GM23338 (cell line): ENCODE data around the gene LDHA. TPM values are rescaled to one million over a fixed set of nuclear protein-coding genes. Genes with fewer than 3 reads are reported as not detected.

Experiments used
- ATAC-seq: fragments of 200-7000 bp; cut with Tn5 transposase; 3 replicates; pipeline ENCODE4 v1.9.1; 2020
- DNase-seq: peaks from one replicate; pipeline ENCODE4 v3.0.0-alpha.2; 2015; ENCODE audit warnings: low spot score
- H2AFZ ChIP-seq: fragments of 200-600 bp; sonication (generic); 2 replicates; pipeline ENCODE4 v1.8.0; 2016; ENCODE audit warnings: antibody characterized with exemption, mild to moderate bottlenecking, moderate library complexity
- H3F3A ChIP-seq: fragments of 200-600 bp; sonication (generic); replicated peaks from 2 replicates; pipeline ENCODE4 v1.8.0; 2017; ENCODE audit warnings: antibody characterized with exemption, mixed run types, low read depth
- H3K27ac ChIP-seq: fragments of 200-600 bp; sonication (generic); 2 replicates; pipeline ENCODE4 v1.6.1; 2016; ENCODE audit warnings: low read depth
- H3K27me3 ChIP-seq: fragments of 200-600 bp; sonication (generic); 2 replicates; pipeline ENCODE4 v1.8.0; 2016; ENCODE audit warnings: mild to moderate bottlenecking, mixed run types, moderate library complexity; ENCODE audit not compliant: insufficient read depth
- H3K36me3 ChIP-seq: fragments of 200-600 bp; sonication (generic); 2 replicates; pipeline ENCODE4 v1.8.0; 2016; ENCODE audit warnings: mild to moderate bottlenecking; ENCODE audit not compliant: insufficient read depth
- H3K4me1 ChIP-seq: fragments of 200-600 bp; sonication (generic); 2 replicates; pipeline ENCODE4 v1.8.0; 2016; ENCODE audit warnings: mild to moderate bottlenecking, moderate library complexity; ENCODE audit not compliant: insufficient read depth
- H3K4me2 ChIP-seq: fragments of 200-600 bp; sonication (generic); 2 replicates; pipeline ENCODE4 v1.7.1; 2017; ENCODE audit warnings: mixed run types
- H3K4me3 ChIP-seq: fragments of 200-600 bp; sonication (generic); 2 replicates; pipeline ENCODE4 v1.6.1; 2016; ENCODE audit warnings: mixed run types
- H3K79me2 ChIP-seq: fragments of 200-600 bp; sonication (generic); replicated peaks from 2 replicates; pipeline ENCODE4 v1.8.0; 2017; ENCODE audit warnings: mild to moderate bottlenecking; ENCODE audit not compliant: insufficient read depth
- H3K9me2 ChIP-seq: fragments of 200-600 bp; sonication (generic); 2 replicates; pipeline ENCODE4 v1.8.0; 2017; ENCODE audit not compliant: insufficient read depth
- H4K20me1 ChIP-seq: fragments of 200-600 bp; sonication (generic); replicated peaks from 2 replicates; pipeline ENCODE4 v1.8.0; 2017; ENCODE audit warnings: mild to moderate bottlenecking; ENCODE audit not compliant: insufficient read depth
- H3K27ac Mint-ChIP-seq: 2 replicates; pipeline ENCODE4 v1.8.0; 2020; ENCODE audit warnings: inconsistent platforms, mild to moderate bottlenecking, moderate library complexity, mixed read lengths
- H3K27me3 Mint-ChIP-seq: 3 replicates; pipeline ENCODE4 v1.8.0; 2022; ENCODE audit warnings: low read depth, mild to moderate bottlenecking, moderate library complexity, mixed read lengths, inconsistent platforms; ENCODE audit not compliant: insufficient read depth, poor library complexity
- H3K36me3 Mint-ChIP-seq: 3 replicates; pipeline ENCODE4 v1.8.0; 2021; ENCODE audit warnings: low read depth, mild to moderate bottlenecking, inconsistent platforms, moderate library complexity, mixed read lengths
- H3K4me1 Mint-ChIP-seq: 3 replicates; pipeline ENCODE4 v1.8.0; 2020; ENCODE audit warnings: mild to moderate bottlenecking, inconsistent platforms, mixed read lengths
- H3K4me3 Mint-ChIP-seq: 3 replicates; pipeline ENCODE4 v1.8.0; 2021; ENCODE audit warnings: moderate library complexity, mild to moderate bottlenecking, inconsistent platforms, mixed read lengths
- H3K9me3 Mint-ChIP-seq: 3 replicates; pipeline ENCODE4 v1.8.0; 2020; ENCODE audit warnings: moderate library complexity, mild to moderate bottlenecking, inconsistent platforms, mixed read lengths
- CTCF ChIP-seq, 2 experiments: fragments of 200-600 bp in 1 of 2; sonication (generic) in 1 of 2; conservative IDR thresholded peaks; 2 replicates each; pipeline versions ENCODE4 v1.5.1 to v1.6.1; 2016 to 2017; ENCODE audit warnings: antibody characterized with exemption in 2 of 2, low read depth in 2 of 2, mild to moderate bottlenecking in 2 of 2, moderate library complexity in 1 of 2
- JUNB ChIP-seq: IDR thresholded peaks from one replicate; pipeline ENCODE4 v1.6.1; 2016; ENCODE audit warnings: antibody characterized with exemption; ENCODE audit not compliant: unreplicated experiment
- polyA plus RNA-seq: library from polyadenylated mRNA; unstranded; fragments of >200 nt; fragmentation: Nextera tagmentation; extraction: Ambion mirVana; gene quantifications from 2 replicates; pipeline ENCODE4 v1.2.1, GENCODE V29; 2016
- total RNA-seq: library from RNA; depleted of rRNA; stranded (reverse); fragments of >200 nt; shearing (Covaris generic); gene quantifications from 2 replicates; pipeline ENCODE4 v1.2.3, GENCODE V29; 2014
- TF ChIP-seq, protein P1 (sequence below): fragments of 250-450 bp; sonication (Bioruptor Pico); IDR thresholded peaks from 2 replicates; pipeline ENCODE4 v1.5.0; 2020; ENCODE audit warnings: mild to moderate bottlenecking, moderate library complexity

The LDHA gene
- total and polyA plus RNA-seq, 2 experiments from 2014 or later = 432 to 467 TPM

- Histone ChIP-seq H3K4me1 (no peaks in the 10 kb centered on the region), H2AFZ (no peak overlapping the region), H3K36me3 (no peaks in the 10 kb centered on the region), H3K27ac (no peak overlapping the region), H3F3A (peaks cover 1% of the 10 kb centered on the region), H3K79me2 (peaks cover 14% of the 10 kb centered on the region), H3K9me2 (no peaks in the 10 kb centered on the region), H3K27me3 (peaks cover 9% of the 10 kb centered on the region), H4K20me1 (no peaks in the 10 kb centered on the region), H3K4me2 (no peak overlapping the region), H3K4me3 (no peak overlapping the region)
- peaks cover 3% of the 10 kb centered on the region; the same call in 1 of the 3 replicates for H3K36me3 Mint-ChIP-seq
- peak overlapping the region; percentile 55; the same call in 1 of the 2 replicates for H3K27ac Mint-ChIP-seq
- DNase-seq = no peak
- no peak for TF ChIP-seq JUNB
- TF ChIP-seq, protein P1, sequence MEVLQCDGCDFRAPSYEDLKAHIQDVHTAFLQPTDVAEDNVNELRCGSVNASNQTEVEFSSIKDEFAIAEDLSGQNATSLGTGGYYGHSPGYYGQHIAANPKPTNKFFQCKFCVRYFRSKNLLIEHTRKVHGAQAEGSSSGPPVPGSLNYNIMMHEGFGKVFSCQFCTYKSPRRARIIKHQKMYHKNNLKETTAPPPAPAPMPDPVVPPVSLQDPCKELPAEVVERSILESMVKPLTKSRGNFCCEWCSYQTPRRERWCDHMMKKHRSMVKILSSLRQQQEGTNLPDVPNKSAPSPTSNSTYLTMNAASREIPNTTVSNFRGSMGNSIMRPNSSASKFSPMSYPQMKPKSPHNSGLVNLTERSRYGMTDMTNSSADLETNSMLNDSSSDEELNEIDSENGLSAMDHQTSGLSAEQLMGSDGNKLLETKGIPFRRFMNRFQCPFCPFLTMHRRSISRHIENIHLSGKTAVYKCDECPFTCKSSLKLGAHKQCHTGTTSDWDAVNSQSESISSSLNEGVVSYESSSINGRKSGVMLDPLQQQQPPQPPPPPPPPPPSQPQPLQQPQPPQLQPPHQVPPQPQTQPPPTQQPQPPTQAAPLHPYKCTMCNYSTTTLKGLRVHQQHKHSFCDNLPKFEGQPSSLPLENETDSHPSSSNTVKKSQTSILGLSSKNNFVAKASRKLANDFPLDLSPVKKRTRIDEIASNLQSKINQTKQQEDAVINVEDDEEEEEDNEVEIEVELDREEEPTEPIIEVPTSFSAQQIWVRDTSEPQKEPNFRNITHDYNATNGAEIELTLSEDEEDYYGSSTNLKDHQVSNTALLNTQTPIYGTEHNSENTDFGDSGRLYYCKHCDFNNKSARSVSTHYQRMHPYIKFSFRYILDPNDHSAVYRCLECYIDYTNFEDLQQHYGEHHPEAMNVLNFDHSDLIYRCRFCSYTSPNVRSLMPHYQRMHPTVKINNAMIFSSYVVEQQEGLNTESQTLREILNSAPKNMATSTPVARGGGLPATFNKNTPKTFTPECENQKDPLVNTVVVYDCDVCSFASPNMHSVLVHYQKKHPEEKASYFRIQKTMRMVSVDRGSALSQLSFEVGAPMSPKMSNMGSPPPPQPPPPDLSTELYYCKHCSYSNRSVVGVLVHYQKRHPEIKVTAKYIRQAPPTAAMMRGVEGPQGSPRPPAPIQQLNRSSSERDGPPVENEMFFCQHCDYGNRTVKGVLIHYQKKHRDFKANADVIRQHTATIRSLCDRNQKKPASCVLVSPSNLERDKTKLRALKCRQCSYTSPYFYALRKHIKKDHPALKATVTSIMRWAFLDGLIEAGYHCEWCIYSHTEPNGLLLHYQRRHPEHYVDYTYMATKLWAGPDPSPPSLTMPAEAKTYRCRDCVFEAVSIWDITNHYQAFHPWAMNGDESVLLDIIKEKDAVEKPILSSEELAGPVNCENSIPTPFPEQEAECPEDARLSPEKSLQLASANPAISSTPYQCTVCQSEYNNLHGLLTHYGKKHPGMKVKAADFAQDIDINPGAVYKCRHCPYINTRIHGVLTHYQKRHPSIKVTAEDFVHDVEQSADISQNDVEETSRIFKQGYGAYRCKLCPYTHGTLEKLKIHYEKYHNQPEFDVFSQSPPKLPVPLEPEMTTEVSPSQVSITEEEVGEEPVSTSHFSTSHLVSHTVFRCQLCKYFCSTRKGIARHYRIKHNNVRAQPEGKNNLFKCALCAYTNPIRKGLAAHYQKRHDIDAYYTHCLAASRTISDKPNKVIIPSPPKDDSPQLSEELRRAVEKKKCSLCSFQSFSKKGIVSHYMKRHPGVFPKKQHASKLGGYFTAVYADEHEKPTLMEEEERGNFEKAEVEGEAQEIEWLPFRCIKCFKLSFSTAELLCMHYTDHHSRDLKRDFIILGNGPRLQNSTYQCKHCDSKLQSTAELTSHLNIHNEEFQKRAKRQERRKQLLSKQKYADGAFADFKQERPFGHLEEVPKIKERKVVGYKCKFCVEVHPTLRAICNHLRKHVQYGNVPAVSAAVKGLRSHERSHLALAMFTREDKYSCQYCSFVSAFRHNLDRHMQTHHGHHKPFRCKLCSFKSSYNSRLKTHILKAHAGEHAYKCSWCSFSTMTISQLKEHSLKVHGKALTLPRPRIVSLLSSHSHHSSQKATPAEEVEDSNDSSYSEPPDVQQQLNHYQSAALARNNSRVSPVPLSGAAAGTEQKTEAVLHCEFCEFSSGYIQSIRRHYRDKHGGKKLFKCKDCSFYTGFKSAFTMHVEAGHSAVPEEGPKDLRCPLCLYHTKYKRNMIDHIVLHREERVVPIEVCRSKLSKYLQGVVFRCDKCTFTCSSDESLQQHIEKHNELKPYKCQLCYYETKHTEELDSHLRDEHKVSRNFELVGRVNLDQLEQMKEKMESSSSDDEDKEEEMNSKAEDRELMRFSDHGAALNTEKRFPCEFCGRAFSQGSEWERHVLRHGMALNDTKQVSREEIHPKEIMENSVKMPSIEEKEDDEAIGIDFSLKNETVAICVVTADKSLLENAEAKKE = no peak
- TF ChIP-seq CTCF (conservative IDR thresholded peaks at IDR 0.05; ENCODE audit: low read depth in 2 of 2) = no peak
- H3K4me3 Mint-ChIP-seq = no peak overlapping the region
- peaks cover 8% of the 10 kb centered on the region; the same call in 2 of the 3 replicates for H3K4me1 Mint-ChIP-seq
- peaks cover 22% of the 10 kb centered on the region for H3K27me3 Mint-ChIP-seq
- ATAC-seq = no peak
- no peaks in the 10 kb centered on the region; the same call in 2 of the 3 replicates for H3K9me3 Mint-ChIP-seq
Measured at GRCh38 chr11:18390088-18390487, 4.3 kb upstream of the LDHA start.
